Lower leg skin (tissue), 3 donors: ENCODE measurements around the gene CASP10.

Experiments used
- CTCF ChIP-seq, 3 donors: fragments of 450-650 bp; IDR thresholded peaks; one replicate each; pipeline ENCODE4 v1.5.1; 2016; ENCODE audit warnings: antibody characterized with exemption in 3 of 3, mild to moderate bottlenecking in 3 of 3, moderate library complexity in 2 of 3
- POLR2A ChIP-seq, 2 donors: fragments of 450-650 bp; IDR thresholded peaks; one replicate each; pipeline ENCODE4 v1.6.1; 2016 to 2017; ENCODE audit warnings: antibody characterized with exemption in 2 of 2, mild to moderate bottlenecking in 1 of 2, moderate library complexity in 1 of 2

GRCh38 chr2:201199847-201200246 lies 16.9 kb downstream of the CASP10 start:
- no peak for TF ChIP-seq CTCF (IDR thresholded peaks at IDR 0.05)
- TF ChIP-seq POLR2A (IDR thresholded peaks at IDR 0.05): no peak
